H1 (cell line): ENCODE data around the gene IL24. TPM values are rescaled to one million over a fixed set of nuclear protein-coding genes. Genes with fewer than 3 reads are reported as not detected.

Experiments
- CTCF ChIA-PET: fragments of 300-600 bp; sonication (Branson Sonifier 250); formaldehyde crosslinking; loops from one replicate; lab custom pipeline; 2021; ENCODE audit not compliant: partially characterized antibody; lab: Charles Lee
- POLR2A ChIA-PET: fragments of 300-600 bp; sonication (Branson Sonifier 250); formaldehyde crosslinking; loops from one replicate; lab custom pipeline; 2021; ENCODE audit warnings: inconsistent platforms; ENCODE audit not compliant: partially characterized antibody; lab: Charles Lee
- DNase-seq, 2 experiments: peaks; one replicate each; pipeline versions ENCODE4 v3.0.0 to v3.0.0-alpha.2; 2010 to 2022; ENCODE audit warnings: low spot score in 2 of 2, low read depth in 1 of 2, mixed read lengths in 1 of 2
- FAIRE-seq: peaks from 2 replicates; lab custom pipeline; 2011; peaks lifted over from hg19 to GRCh38; lab: Jason Lieb, UNC
- H2AFZ ChIP-seq: 2 replicates; pipeline ENCODE4 v1.8.1; 2012; ENCODE audit warnings: low read length, inconsistent platforms
- H2AK5ac ChIP-seq: 2 replicates; pipeline ENCODE4 v1.6.1; 2013; ENCODE audit warnings: low read depth, low read length
- H2BK120ac ChIP-seq: replicated peaks from 2 replicates; pipeline ENCODE3; 2013; ENCODE audit warnings: low read depth, low read length, inconsistent platforms
- H2BK12ac ChIP-seq: 2 replicates; pipeline ENCODE4 v1.6.1; 2013; ENCODE audit warnings: low read depth, low read length
- H2BK15ac ChIP-seq: 2 replicates; pipeline ENCODE4 v1.6.1; 2013; ENCODE audit warnings: low read length
- H2BK20ac ChIP-seq: 2 replicates; pipeline ENCODE4 v1.6.1; 2013; ENCODE audit warnings: low read length
- H2BK5ac ChIP-seq: 2 replicates; pipeline ENCODE4 v1.6.1; 2013; ENCODE audit warnings: low read depth, low read length
- H3K14ac ChIP-seq: 2 replicates; pipeline ENCODE4 v1.6.1; 2013; ENCODE audit warnings: inconsistent platforms; ENCODE audit not compliant: insufficient read length
- H3K18ac ChIP-seq: 2 replicates; pipeline ENCODE4 v1.6.1; 2013; ENCODE audit warnings: low read length; ENCODE audit errors: extremely low read depth
- H3K23ac ChIP-seq: 2 replicates; pipeline ENCODE4 v1.6.1; 2013; ENCODE audit warnings: inconsistent platforms; ENCODE audit not compliant: insufficient read length
- H3K23me2 ChIP-seq: 2 replicates; pipeline ENCODE4 v1.6.1; 2013; ENCODE audit warnings: low read depth, low read length
- H3K27ac ChIP-seq: 2 replicates; pipeline ENCODE4 v1.6.1; 2011; ENCODE audit warnings: low read depth, low read length, inconsistent platforms
- H3K27me3 ChIP-seq, 4 experiments: replicated peaks in 1 of 4; 1 replicate in 1 of 4; 2 replicates in 3 of 4; pipeline versions ENCODE4 v1.6.1 to v1.8.1; 2011 to 2013; ENCODE audit warnings: low read length in 3 of 4, mild to moderate bottlenecking in 3 of 4, inconsistent platforms in 2 of 4, mixed read lengths in 2 of 4, moderate library complexity in 1 of 4; ENCODE audit not compliant: control insufficient read depth in 3 of 4, insufficient read depth in 3 of 4; ENCODE audit errors: extremely low read depth in 1 of 4
- H3K36me3 ChIP-seq, 4 experiments: 2 replicates each; pipeline versions ENCODE4 v1.6.1 to v1.8.1; 2011 to 2013; ENCODE audit warnings: mild to moderate bottlenecking in 4 of 4, low read length in 3 of 4, moderate library complexity in 2 of 4, control low read depth in 1 of 4, inconsistent platforms in 1 of 4; ENCODE audit not compliant: insufficient read depth in 4 of 4, control insufficient read depth in 2 of 4
- H3K4ac ChIP-seq: replicated peaks from 2 replicates; pipeline ENCODE3; 2013; ENCODE audit warnings: low read length, low read depth, mixed read lengths, inconsistent platforms; ENCODE audit not compliant: insufficient read length
- H3K4me1 ChIP-seq, 4 experiments: replicated peaks in 1 of 4; 1 replicate in 1 of 4; 2 replicates in 3 of 4; pipeline versions ENCODE4 v1.6.1 to v1.8.1; 2011 to 2013; ENCODE audit warnings: low read length in 3 of 4, inconsistent platforms in 2 of 4, mixed read lengths in 1 of 4; ENCODE audit not compliant: insufficient read depth in 4 of 4, control insufficient read depth in 3 of 4
- H3K4me2 ChIP-seq, 2 experiments: 2 replicates each; pipeline versions ENCODE4 v1.6.1 to v1.8.1; 2011 to 2013; ENCODE audit warnings: low read depth in 2 of 2, low read length in 2 of 2, control low read depth in 1 of 2, inconsistent platforms in 1 of 2, mild to moderate bottlenecking in 1 of 2; ENCODE audit not compliant: insufficient read depth in 1 of 2
- H3K4me3 ChIP-seq, 4 experiments: fragments of 200-600, 300-600 bp in 1 of 4; sonication (generic), shearing (Covaris generic), sonication (Bioruptor Twin) in 1 of 4; 2 replicates each; pipeline versions ENCODE4 v1.5.1 to v1.8.1; 2011 to 2016; ENCODE audit warnings: low read length in 4 of 4, low read depth in 3 of 4, control low read depth in 2 of 4, inconsistent platforms in 2 of 4, mild to moderate bottlenecking in 2 of 4, mixed read lengths in 1 of 4, moderate library complexity in 1 of 4; ENCODE audit not compliant: insufficient read depth in 2 of 4; ENCODE audit errors: extremely low read depth in 1 of 4
- H3K56ac ChIP-seq: replicated peaks from 2 replicates; pipeline ENCODE3; 2013; ENCODE audit warnings: low read depth, mild to moderate bottlenecking, mixed read lengths, low read length, inconsistent platforms; ENCODE audit not compliant: insufficient read length
- H3K79me1 ChIP-seq: 2 replicates; pipeline ENCODE4 v1.6.1; 2013; ENCODE audit warnings: low read depth, low read length, control low read depth
- H3K79me2 ChIP-seq, 2 experiments: 2 replicates each; pipeline versions ENCODE4 v1.6.1 to v1.8.1; 2012 to 2013; ENCODE audit warnings: low read length in 2 of 2, mild to moderate bottlenecking in 2 of 2, inconsistent platforms in 1 of 2; ENCODE audit not compliant: insufficient read depth in 2 of 2, control insufficient read depth in 1 of 2
- H3K9ac ChIP-seq, 4 experiments: replicated peaks in 1 of 4; 1 replicate in 1 of 4; 2 replicates in 3 of 4; pipeline versions ENCODE4 v1.6.1 to v1.8.1; 2011 to 2013; ENCODE audit warnings: low read depth in 3 of 4, low read length in 3 of 4, control low read depth in 2 of 4, mild to moderate bottlenecking in 2 of 4, moderate library complexity in 2 of 4, inconsistent platforms in 1 of 4; ENCODE audit errors: extremely low read depth in 1 of 4
- H3K9me3 ChIP-seq, 2 experiments: 2 replicates each; pipeline versions ENCODE4 v1.6.1 to v1.8.1; 2012 to 2013; ENCODE audit warnings: mild to moderate bottlenecking in 2 of 2, moderate library complexity in 2 of 2, control low read depth in 1 of 2, inconsistent platforms in 1 of 2, low read depth in 1 of 2, low read length in 1 of 2, mixed read lengths in 1 of 2; ENCODE audit not compliant: insufficient read depth in 2 of 2
- H4K20me1 ChIP-seq, 2 experiments: replicated peaks in 1 of 2; 2 replicates each; pipeline versions ENCODE3 to v1.8.1; 2011 to 2013; ENCODE audit warnings: inconsistent platforms in 2 of 2, low read length in 2 of 2, mild to moderate bottlenecking in 1 of 2; ENCODE audit not compliant: insufficient read depth in 2 of 2, control insufficient read depth in 1 of 2
- H4K5ac ChIP-seq: 2 replicates; pipeline ENCODE4 v1.6.1; 2013; ENCODE audit warnings: low read length, low read depth, mixed read lengths, inconsistent platforms; ENCODE audit not compliant: insufficient read length
- H4K8ac ChIP-seq: 2 replicates; pipeline ENCODE4 v1.8.0; 2013; ENCODE audit warnings: mild to moderate bottlenecking, moderate library complexity, low read length, inconsistent platforms; ENCODE audit not compliant: insufficient read depth; ENCODE audit errors: extremely low read depth
- H4K91ac ChIP-seq: replicated peaks from 2 replicates; pipeline ENCODE3; 2013; ENCODE audit warnings: low read length, mixed read lengths, inconsistent platforms; ENCODE audit not compliant: insufficient read length
- CEBPB ChIP-seq: IDR thresholded peaks from 2 replicates; pipeline ENCODE4 v1.6.1; 2012; ENCODE audit warnings: low read depth, low read length
- PHF8 ChIP-seq: fragments of 200-600 bp; sonication (generic); conservative IDR thresholded peaks from 2 replicates; pipeline ENCODE4 v1.7.1; 2012; ENCODE audit warnings: low read depth, mild to moderate bottlenecking, inconsistent platforms, low read length, moderate library complexity
- POU5F1 ChIP-seq: IDR thresholded peaks from 2 replicates; pipeline ENCODE4 v1.6.1; 2011; ENCODE audit warnings: low read depth, mild to moderate bottlenecking, low read length, moderate library complexity
- WGBS, 2 experiments: shearing (Covaris generic) in 1 of 2; methylation state at CpG; one replicate each; pipeline versions ENCODE4 v1.1.6 to v1.1.7; 2013 to 2015; ENCODE audit warnings: low lambda C conversion rate in 2 of 2, mixed read lengths in 2 of 2, inconsistent platforms in 1 of 2, low coverage in 1 of 2, missing lambda C conversion rate in 1 of 2; ENCODE audit not compliant: insufficient replicate concordance in 2 of 2, insufficient coverage in 1 of 2, insufficient read length in 1 of 2; ENCODE audit errors: extremely low coverage in 1 of 2, missing lambda C conversion rate in 1 of 2; 5-methylcytosine and 5-hydroxymethylcytosine counted together
- polyA plus RNA-seq, 7 experiments: library from polyadenylated mRNA; depleted of rRNA in 3 of 7; stranded (reverse) in 5 of 7; unstranded in 2 of 7; fragments of >200 nt in 5 of 7; fragments of 200-250 nt in 2 of 7; gene quantifications; 1 replicate in 5 of 7; 2 replicates in 1 of 7; 4 replicates in 1 of 7; pipeline versions ENCODE4 v1.2.1 to v1.2.3, GENCODE V29; 2011 to 2013; ENCODE audit warnings: missing spikeins in 2 of 7, mixed read lengths in 2 of 7
- total RNA-seq: library from RNA; stranded (reverse); fragmentation: NEBNext Ultra II Directional; extraction: Animal tissue kit (Norgen Biotek cat#: 25700); gene quantifications from 2 replicates; pipeline ENCODE4 v1.2.1, GENCODE V29; 2021

Gene IL24
- total and polyA plus RNA-seq, 2 of the 8 experiments (the other 6 are each of a cell fraction or from before 2014, with no cell fraction given) = not detected

DNA sequence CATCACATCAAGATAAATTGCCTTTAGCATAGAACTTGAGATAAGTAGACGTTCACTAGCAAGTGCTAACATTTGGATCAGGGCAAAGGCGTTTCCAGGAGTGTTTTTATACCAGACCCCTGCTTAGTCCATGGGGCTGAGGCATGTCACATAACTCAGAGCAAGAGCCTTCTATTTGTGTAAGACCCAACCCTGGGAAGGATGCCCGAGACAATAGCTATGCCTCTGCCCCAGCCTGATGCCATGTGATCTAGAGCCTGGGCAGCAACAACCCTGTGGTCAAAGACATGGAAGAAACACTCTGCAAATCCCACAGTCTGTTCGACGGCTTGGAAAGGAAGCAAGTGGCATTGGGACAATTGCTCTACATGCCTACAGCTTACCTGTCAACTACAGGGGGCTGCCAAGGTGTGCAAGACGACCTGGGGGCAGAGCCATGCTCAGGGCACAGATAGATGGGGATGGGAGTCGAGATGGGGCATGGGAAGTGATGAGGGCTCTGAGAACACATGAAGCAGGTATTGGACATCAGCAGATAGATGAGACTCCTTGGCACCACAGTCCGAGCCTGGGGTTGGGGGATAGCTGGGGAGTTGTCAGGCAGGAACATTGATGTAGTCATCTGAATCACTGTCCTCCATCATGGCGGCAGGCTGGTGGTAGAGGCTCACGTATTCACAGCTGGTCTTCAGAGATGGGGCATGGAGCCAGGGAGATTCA, 7.3 kb downstream of the IL24 start:
- ChIA-PET POLR2A (no interaction called here), CTCF (interaction anchor here (0.5 to 6.5 kb wide), 13 partner anchors 8 to 273 kb away, joined by 3 to 63 read pairs (median 6); partner anchors contain the start of genes IL20 and IL24)
- Histone ChIP-seq H3K23me2 (peaks cover 3% of the 10 kb centered on the region; the same call in 1 of the 2 replicates), H3K36me3 (no peaks in the 10 kb centered on the region), H4K20me1 (no peaks in the 10 kb centered on the region), H3K4me2 (no peak overlapping the region), H2BK12ac (no peak overlapping the region), H3K14ac (no peak overlapping the region), H3K23ac (no peak overlapping the region), H4K5ac (no peak overlapping the region), H3K4me3 (no peak overlapping the region), H3K79me1 (no peaks in the 10 kb centered on the region), H2BK15ac (no peak overlapping the region), H3K9ac (no peak overlapping the region), H2AFZ (no peak overlapping the region), H2AK5ac (no peak overlapping the region), H3K9me3 (no peaks in the 10 kb centered on the region), H2BK120ac (no peak overlapping the region), H3K27me3 (peaks cover 6 to 21% (median 18%) of the 10 kb centered on the region in 4 experiments), H2BK20ac (no peak overlapping the region), H3K18ac (no peak overlapping the region), H3K79me2 (no peaks in the 10 kb centered on the region), H3K4ac (no peak overlapping the region), H2BK5ac (no peak overlapping the region), H3K56ac (no peak overlapping the region), H4K91ac (no peak overlapping the region), H4K8ac (no peak overlapping the region), H3K4me1 (peaks cover 0 to 3% (median 2%) of the 10 kb centered on the region in 4 experiments; a peak in 4 of 7 replicates), H3K27ac (no peak overlapping the region)
- FAIRE-seq = no peak
- 84% methylated on average over 10 of the region's 10 CpGs; no CpG with 5 or more reads in 1 of the 2 experiments for WGBS, 2 experiments
- DNase-seq = no peak
- no peak for TF ChIP-seq POU5F1
- TF ChIP-seq CEBPB = no peak
- no peak for TF ChIP-seq PHF8
